KBM-7 (cell line): ENCODE data around the gene PWWP2B.

Source experiments
- DNase-seq: peaks from one replicate; pipeline ENCODE4 v3.0.0-alpha.2; 2015
- in situ Hi-C: fragments of 300-500 bp; cut with MboI; formaldehyde crosslinking; loops from 2 replicates; pipeline ENCODE4 v1.14.3; 2020; ENCODE audit warnings: low sequenced_read_pairs, low pct_unique_long_range_greater_than_20kb, mixed read lengths

The PWWP2B gene

DNA sequence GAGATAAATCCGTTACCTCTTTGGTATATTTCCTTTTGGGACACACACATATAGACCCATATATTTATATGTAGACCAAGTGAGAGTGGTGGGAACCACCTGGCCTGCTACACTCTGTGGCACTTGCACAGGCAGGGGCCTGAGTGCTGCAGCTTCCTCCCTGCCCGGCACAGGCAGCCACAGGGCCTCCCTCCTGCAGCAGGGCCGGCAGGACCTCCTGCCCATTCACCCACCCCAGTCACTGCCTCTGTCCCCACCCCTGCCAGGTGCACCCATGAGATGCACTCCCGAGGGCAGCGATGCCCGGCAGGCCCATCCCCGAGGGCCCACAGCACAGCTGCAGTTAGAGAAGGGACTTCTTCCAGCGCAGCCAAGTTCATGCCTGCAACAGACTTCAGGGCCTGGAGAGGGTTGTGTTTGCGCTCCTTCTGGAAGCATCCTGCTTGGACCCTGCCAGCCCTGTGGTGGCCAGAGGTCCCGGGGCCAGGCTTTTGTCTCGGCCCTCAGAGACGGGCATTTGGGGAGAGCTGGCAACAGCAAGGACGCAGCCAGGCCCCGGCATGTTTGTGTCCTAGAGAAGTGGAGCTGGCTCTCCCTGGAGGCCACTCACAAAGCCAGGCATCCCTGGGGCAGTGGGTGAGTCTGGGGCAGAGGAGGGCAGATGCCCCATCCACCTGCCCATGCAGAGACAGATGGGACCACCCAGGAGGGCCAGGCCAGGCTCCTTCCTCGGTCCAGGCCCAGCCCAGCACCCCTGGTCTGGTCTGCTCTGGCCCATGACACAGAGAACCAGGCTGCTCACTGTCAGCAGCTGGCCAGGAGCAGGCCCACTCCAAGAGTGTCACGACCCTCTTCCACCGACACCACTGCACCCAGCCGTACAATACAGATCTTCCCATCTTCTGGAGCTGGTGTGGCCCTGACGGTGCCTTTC lies 41.4 kb downstream of the PWWP2B start:
- in situ Hi-C loops = no loop called here
- DNase-seq = no peak

DNA sequence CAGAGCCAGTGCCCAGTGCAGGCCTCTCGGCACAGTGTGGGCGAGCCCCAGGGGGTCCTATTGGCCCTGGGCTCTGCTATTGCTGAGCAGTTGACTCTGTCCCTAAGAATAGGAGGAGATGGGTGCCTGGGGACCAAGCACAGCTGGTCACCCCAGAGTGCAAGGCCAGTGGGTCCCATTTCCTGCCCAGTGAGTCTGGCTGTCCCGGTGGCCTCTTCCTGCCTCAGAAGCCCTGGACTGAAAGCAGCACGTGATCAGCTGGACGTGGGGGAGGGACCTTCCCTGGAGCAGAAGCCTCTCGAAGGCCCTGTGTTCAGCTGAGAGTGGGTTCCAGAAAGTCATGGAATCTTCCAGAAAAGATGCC lies 42.0 kb downstream of the PWWP2B start:
- no peak for DNase-seq
- in situ Hi-C loops = no loop called here

DNA sequence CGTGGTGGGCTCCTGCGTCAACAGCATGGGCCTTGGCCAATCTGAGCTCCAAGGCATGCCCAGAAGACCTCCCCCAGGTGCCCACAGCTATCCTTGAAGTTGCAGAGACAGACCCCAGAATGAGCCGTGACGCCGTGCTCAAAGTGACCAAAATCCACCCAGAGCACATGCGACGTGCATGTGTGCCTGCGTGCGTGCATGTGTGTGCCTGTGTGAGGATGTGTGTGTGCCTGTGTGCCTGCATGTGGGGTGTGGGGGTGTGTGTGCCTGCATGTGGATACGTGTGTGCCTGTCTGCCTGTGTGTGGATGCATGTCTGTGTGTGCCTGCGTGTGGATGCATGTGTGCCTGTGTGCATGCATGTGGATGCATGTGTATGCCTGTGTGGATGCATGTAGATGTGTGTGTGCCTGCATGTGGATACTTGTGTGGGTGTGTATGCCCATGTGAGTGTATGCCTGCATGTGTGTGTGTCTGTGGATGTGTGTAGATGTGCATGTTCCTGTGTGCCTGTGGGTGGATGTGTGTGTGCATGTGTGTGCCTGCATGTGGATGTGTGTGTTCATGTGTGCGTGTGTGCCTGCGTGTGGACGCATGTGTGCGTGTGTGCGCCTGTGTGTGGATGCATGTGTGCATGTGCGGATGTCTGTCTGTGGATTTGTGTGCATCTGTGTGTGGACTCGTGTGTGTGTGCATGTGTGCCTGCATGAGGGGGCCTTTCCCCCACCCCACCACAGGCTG lies 42.6 kb downstream of the PWWP2B start:
- DNase-seq = no peak
- in situ Hi-C loops = no loop called here

DNA sequence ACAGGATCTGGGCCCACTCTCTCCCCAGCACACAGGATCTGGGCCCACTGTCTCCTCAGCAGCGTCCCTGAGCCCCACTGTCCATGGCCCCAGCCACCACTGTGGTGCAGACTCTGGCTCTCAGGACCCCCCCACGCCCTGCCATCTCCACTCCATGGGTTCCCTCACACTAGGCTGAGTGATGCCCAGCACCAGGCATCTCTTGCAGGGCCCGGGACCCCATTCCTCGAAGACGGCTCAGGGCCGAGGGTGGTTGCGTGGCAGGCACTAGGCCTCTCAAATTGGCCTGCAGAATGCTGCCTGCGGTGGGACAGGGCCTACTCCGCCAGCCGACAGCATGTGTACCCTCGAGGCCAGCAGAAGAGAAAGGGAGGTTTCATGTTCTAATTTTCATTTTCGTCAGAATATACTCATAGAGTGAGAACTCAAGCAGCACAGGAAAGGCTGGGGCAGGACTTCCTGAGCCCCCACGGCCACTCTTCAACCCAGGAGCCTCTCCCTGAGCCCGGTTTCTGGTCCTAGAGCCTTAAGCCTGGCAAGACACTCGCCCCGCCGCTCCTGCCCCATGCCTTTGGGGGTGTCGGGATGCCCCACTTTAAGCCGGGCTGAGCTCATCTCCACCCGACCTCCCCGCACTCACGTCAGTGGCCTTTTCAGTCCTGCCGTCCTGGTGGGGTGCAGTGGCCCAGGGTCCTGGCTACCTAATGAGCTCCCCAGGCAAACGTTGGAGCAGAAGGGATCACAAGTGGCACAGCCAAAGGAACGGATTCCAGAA lies 44.0 kb downstream of the PWWP2B start:
- DNase-seq = no peak
- in situ Hi-C loops = no loop called here

DNA sequence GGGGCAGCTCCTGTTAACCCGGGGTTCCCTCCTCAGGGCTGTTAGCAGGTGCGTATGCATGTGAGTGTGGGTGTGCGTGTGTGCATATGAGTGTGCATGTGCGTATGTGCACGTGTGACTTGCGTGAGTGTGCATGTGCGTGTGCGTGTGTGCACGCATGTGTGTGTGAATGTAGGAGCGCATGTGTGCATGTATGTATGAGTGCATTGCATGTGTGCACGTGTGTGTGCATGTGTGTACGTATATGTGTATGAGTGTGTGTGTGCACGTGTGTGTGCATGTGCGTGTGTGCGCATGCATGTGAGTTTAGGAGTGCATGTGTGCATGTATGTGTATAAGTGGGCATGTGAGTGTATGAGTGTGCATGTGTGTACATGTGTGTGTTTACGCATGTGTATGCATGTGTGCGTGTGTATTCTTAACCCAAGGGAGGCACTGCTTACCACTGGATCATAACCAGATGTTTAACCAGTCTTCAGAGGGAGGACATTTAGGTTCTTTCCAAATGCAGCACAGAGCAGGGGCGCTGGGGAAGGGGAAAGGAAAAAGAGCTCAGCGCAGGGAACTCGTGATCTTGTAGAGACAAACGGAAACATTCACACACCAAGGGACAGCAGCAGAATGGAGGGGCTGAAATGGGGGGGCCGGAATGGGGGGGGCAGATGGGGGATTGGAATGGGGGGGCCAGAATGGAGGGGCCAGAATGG lies 45.0 kb downstream of the PWWP2B start:
- in situ Hi-C loops = no loop called here

DNA sequence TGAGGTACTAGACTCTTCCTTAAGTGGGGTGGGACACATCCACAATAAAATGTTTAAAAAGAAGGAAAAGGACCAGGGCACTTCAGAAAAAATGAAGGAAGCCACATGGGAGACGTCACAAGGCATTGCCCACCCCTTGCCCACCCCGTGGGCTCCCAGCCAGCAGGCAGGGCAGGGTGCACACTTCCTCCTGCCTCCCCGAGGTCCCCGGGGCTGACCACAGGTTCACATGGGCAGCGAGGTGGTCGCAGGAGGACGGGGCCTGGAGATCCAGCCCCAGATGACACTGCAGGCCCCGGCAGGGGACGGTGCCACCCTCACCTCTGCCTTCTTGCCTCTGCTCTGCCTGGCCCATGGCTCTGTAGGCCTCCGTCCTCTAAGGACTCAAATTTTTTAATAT lies 45.6 kb downstream of the PWWP2B start:
- in situ Hi-C loops = no loop called here

More for the DNA sequence above, 45.0 kb downstream of the PWWP2B start:
- no peak for DNase-seq

DNA sequence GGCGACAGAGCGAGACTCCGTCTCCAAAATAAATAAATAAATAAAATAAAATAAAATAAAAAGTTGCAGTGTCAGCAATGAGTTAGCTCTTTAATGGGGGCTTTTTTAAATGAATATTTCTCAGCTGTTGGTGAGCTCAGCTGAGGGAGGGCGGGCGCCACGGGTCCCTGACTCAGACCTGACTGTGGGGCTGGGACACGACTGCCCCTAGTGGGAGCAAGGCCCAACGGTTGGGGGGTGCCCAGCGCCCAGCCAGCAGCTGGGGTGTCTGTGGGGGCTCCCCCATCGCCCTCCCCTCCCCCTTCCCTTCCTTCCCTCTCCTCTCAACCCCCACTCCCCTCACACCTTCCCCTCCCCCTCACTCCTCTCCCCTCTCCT lies 46.6 kb downstream of the PWWP2B start:
- in situ Hi-C loops = no loop called here
- DNase-seq = peak; percentile 36

More for the DNA sequence above, 45.6 kb downstream of the PWWP2B start:
- DNase-seq = no peak

DNA sequence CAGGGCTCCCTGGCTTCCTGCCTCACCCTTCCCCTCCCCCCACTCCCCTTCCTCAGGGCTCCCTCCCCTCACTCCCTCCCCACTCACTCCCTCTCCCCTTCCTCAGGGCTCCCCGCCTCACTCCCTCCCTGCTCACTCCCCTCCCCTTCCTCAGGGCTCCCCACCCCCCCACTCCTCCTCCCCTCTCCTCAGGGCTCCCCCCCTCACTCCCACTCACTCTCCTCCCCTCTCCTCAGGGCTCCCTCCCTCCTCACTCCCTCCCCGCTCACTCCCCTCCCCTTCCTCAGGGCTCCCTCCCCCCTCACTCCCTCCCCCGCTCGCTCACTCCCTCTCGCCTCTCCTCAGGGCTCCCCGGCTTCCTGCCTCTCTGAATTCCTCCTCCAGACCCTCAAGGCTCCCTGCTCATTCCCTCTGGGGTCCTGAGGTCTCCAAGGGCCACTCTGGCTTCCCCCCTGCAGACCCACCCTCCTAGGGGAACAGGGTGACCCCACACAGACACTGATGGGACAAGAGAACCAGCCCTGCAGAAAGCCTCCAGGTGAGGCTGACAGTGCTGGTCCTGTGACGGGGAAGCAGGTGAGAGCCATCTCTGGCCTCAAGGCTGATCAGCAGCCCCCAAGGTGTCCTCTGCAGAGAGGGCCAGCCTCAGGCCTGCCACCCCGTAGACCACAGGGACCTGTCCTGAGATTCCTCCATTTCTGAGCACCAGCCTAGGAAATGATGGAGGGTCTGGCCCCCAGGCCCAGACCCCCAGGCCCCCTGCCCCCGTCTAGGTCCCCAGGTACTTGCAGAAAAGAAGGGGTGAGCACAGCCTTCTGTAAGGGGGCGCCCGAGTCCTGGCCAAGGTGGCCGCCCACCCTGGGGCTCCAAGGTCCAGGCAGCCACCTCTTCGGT lies 47.2 kb downstream of the PWWP2B start:
- no peak for DNase-seq
- in situ Hi-C loops = no loop called here

DNA sequence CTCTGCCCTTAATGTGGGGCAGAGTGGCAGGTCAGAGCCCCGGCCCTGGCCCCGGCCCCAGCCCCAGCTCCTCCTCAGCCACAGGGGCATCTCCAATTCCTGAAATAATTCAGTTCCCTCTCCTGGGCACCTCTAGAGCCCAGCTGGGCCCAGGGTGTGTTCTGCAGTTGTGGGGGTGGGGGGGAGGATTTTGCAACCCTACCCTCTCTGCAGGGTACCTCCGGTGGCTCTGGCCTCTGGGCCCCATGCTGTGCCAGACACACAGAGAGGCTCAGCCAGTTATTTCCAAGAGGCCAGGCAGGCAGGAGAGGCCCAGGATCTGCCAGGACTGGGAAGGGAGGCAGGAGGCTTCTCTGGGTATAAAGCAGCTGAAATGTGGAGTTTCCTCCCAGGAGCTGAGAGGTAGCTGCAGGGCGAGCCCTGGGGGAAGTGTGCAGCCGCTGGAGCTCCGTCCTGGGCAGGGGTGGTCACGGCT lies 47.9 kb downstream of the PWWP2B start:
- in situ Hi-C loops = no loop called here
- DNase-seq = peak; percentile 63

DNA sequence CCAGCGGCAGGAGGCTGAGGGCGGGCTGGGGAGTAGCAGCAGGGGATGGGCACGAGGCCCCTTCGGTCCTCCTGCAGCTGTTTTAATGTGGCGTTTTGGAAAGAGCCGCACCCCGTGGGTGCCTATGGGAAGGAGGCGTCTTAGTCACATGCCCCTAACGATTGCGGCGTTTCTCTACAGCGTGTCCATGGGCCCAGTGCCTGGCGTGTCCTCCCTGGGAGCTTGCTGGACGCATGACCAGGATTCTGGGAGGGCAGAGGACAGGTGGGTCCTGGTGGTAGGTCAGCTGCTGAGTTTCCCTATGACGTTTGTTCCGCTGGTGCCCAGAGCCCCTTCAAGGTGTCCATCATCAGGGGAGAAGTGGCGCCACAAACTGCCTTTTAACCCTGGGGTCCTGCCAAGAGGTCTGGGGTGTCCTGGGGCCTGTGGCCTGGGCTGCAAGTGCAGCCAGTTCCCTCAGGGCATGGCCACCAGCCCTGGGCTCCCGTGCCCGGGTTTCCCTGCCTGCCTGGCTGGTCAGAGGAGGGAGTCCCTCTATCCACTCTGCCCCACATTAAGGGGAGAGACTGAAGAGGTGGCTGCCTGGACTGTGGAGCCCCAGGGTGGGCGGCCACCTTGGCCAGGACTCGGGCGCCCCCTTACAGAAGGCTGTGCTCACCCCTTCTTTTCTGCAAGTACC lies 48.7 kb downstream of the PWWP2B start:
- in situ Hi-C loops = no loop called here
- DNase-seq = no peak

DNA sequence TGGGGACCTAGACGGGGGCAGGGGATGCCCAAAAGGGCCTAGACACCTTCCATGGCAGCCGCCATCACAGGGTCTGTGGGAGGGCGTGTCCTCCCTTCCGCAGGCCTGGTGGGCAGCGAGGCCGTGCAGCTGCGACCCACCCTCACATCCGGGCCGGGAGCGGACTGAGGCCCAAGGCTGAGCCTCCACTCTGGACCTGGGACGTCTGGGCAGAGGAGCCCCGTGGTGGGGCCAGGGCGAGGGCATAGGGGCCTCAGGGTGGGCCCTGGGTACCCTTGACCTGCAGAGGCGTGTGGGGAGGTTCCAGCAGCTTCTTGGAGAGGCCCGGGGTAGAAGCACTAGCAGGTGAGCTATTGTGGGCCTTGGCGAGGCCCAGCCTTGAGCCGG lies 49.2 kb downstream of the PWWP2B start:
- in situ Hi-C loops = no loop called here
- no peak for DNase-seq

DNA sequence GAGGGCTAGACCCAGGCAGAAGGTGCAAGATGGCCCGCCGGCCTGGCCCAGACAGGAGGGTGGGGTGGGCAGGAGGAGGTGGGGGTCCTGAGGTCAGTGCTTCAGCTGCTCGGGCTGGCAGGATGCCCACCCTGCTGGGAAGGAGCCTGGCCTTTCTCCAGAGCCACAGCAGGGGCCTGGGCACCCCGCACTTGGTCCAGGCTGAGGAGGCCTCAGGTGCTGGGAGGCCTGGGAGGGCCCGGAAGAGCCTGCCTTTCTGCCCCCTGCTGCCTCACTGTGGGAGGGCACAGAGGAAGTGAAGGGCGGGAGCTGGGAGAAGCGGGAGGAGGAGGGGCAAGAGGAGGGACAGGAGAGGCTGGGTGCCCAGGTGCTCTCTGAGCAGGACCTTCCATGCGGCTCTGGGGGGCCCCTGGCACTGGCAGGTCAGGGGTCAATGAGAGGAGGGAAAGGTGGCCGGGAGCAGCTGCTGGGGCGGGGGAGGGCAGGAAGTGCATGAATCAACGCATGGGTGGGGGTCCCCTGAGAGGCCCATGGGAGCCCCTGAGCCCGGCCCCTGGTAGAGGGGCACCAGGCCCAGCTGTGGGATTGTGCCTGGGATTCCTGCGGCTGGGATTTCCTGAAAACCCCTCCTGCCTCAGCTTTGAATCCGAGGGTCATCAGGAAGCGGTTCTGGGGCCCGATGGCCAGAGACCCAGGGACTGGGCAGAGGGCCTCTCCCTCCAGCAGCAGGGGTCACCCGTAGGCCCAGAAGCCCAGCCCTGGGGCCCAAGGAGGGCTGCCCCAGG lies 49.9 kb downstream of the PWWP2B start:
- in situ Hi-C loops = no loop called here
- peak; percentile 86 for DNase-seq

DNA sequence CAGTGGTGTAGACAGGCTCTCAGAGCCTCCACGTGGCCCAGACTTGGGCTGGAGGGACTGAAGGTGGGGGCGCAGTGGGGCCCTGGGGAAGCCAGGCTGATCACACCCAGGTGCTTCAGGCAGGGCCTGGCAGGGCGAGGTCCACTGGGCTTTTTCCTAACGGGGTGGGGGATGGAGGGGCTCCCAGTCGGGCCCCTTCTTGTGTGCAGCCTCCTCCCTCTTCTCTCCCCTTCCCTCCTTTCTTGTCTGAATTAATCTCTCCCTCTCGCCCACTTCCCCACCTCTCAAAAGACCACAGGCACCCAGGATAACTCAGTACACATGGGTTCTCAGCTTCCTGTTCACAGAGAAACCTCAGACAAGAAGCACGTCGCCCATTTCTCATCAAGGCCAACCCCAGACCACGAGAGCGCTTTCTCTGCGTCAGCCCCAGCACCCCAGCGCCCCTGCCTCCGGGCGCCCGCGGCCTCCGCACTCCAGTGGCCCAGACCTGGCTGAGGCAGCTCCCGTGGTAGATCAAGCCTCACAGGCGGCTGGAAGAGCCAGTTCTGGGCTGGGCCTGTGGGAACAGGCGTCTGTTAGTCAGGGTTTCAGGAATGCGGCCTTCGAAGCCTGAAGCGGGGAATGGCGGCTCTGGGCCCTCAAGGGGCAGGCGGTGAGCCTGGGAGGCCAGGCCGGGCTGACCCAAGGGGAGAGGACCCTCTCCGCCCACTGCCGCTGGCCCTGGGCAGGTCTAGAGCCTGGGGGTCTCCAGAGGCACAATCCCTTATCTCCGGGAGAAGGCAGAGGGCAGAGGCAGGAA lies 50.6 kb downstream of the PWWP2B start:
- DNase-seq = peak; percentile 32

DNA sequence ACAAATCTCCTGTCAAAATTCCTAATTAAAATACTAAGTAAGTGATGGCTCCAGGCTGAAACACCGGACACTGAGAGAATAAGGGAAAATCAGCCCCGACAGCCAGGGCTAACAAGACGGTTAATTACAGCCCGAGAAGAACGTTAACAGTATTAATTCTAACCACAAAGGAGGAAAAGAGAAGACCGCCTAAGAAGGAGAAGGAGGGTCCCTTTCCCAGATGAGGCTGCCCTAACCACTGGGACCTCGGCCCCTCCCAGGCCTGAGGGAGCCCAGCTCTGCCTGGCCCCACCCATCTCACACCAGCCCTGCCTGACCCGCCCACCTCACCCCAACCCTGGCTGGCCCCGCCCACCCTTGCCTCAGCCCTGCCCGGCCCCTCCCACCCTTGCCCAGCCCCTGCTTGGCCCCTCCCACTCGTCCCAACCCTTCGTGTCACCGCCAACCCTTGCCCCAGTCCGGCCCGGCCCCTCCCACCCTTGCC lies 51.3 kb downstream of the PWWP2B start:
- in situ Hi-C loops = no loop called here
- DNase-seq = peak; percentile 82

More for the DNA sequence above, 50.6 kb downstream of the PWWP2B start:
- in situ Hi-C loops = no loop called here

DNA sequence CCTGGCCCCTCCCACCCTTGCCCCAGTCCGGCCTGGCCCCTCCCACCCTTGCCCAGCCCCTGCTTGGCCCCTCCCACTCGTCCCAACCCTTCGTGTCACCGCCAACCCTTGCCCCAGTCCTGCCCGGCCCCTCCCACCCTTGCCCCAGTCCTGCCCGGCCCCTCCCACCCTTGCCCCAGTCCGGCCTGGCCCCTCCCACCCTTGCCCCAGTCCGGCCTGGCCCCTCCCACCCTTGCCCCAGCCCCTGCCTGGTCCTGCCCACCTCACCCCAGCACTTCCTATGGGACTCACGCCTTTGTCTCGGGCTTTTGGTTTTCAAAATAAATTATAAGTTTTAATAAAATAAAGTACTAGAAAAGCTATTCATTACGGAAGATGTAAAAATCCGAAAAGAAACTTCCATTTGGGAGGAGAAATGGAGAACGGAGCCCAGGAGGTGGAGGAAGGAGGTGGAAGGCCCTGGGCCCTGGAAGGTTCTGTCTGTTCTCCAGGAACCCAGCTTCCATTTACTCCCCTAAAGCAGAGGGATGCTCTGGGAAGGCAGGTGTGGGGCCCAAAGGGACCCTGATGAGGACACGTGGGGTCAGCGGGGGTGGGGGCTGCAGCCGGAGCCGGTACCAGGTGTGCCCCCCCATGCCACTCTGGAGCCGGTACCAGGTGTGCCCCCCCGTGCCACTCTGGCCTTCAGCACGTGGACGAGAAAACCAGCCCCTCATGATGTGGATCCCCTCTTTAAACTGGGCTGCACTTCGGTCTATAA lies 52.2 kb downstream of the PWWP2B start:
- peak; percentile 41 for DNase-seq
- in situ Hi-C loops = no loop called here
